Gastroesophageal sphincter (tissue), 4 donors: Measurements from ENCODE around the gene TUBGCP3. TPM values are rescaled to one million over a fixed set of nuclear protein-coding genes. Genes with fewer than 3 reads are reported as not detected.

Experiments
- ATAC-seq: fragments of 150-250 bp; one replicate; pipeline ENCODE4 v1.9.1; 2016; ENCODE audit warnings: mild to moderate bottlenecking, moderate library complexity
- H3K27ac ChIP-seq, 4 donors: fragments of 200-600 bp; sonication (generic) in 3 of 4; 1 replicate in 3 of 4; 2 replicates in 1 of 4; pipeline ENCODE4 v1.5.1; 2016 to 2019
- H3K27me3 ChIP-seq: fragments of 200-600 bp; sonication (generic); one replicate; pipeline ENCODE4 v1.5.1; 2019
- H3K36me3 ChIP-seq, 2 donors: fragments of 200-600 bp; sonication (generic); one replicate each; pipeline ENCODE4 v1.5.1; 2019; ENCODE audit warnings: control low read depth in 1 of 2
- H3K4me1 ChIP-seq, 3 donors: fragments of 200-600 bp; sonication (generic); 1 replicate in 2 of 3; 2 replicates in 1 of 3; pipeline ENCODE4 v1.5.1; 2016 to 2019; ENCODE audit warnings: control low read depth in 2 of 3
- H3K4me3 ChIP-seq, 2 donors: fragments of 200-600 bp; sonication (generic); one replicate each; pipeline ENCODE4 v1.5.1; 2019; ENCODE audit warnings: mild to moderate bottlenecking in 1 of 2, moderate library complexity in 1 of 2
- H3K9me3 ChIP-seq, 3 donors: fragments of 200-600 bp; sonication (generic); one replicate each; pipeline ENCODE4 v1.5.1; 2017 to 2019; ENCODE audit warnings: control low read depth in 2 of 3
- EP300 ChIP-seq: sonication (generic); formaldehyde crosslinking; IDR thresholded peaks from one replicate; pipeline ENCODE4 v1.6.1; 2017; ENCODE audit warnings: antibody characterized with exemption, mild to moderate bottlenecking
- POLR2A ChIP-seq, 2 donors: fragments of 450-650 bp; IDR thresholded peaks; one replicate each; pipeline ENCODE4 v1.6.1; 2017; ENCODE audit warnings: antibody characterized with exemption in 2 of 2, mild to moderate bottlenecking in 2 of 2, moderate library complexity in 1 of 2
- POLR2AphosphoS5 ChIP-seq: sonication (generic); formaldehyde crosslinking; IDR thresholded peaks from one replicate; pipeline ENCODE4 v1.6.1; 2017; ENCODE audit warnings: antibody characterized with exemption
- WGBS, 2 donors: methylation state at CpG; one replicate each; pipeline ENCODE4 v1.1.5; 2018; ENCODE audit warnings: low coverage in 1 of 2; 5-methylcytosine and 5-hydroxymethylcytosine counted together
- total RNA-seq, 4 donors: library from RNA; depleted of rRNA; stranded (reverse); fragments of >200 nt; gene quantifications; one replicate each; pipeline ENCODE4 v1.1.0, GENCODE V29; 2016
- TF ChIP-seq, protein P1 (sequence below), 4 experiments: fragments of 200-600 bp in 2 of 4; fragments of 450-650 bp in 2 of 4; sonication (generic) in 1 of 4; IDR thresholded peaks; one replicate each; pipeline ENCODE4 v1.5.1; 2017 to 2019; ENCODE audit warnings: antibody characterized with exemption in 4 of 4, mild to moderate bottlenecking in 2 of 4, moderate library complexity in 2 of 4

Gene TUBGCP3
- total RNA-seq, 4 donors from 2014 or later, result 25.6 to 37.8 (median 28.9) TPM

DNA sequence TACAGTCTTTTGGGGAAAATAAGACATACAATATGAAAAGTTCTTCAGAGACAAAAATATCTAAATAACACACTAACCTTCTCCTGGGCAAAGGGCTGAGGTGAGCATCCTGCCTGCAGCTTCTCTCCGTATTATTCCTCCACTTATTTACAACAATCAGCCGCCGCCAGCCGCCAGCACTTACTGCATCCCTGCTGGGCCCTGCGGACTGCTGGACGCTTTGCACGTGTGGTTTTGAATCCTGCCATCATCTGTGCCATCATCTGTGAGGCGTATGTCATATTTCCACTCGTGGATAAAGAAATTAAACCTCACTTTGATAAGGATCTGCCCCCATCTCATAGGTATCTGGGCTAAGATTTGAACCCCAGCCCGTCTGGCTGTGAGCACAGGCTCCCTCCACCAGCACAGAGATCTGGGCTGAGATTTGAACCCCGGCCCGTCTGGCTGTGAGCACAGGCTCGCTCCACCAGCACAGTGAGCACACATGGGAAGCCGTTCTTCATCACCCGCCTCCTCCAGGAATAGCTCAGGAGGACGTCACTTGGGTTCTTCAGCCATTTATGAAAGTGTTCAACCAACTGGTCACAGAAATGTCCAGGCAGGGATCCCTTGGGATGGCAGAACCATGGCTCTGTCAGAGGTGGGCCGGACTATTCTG is 35.2 kb upstream of the TUBGCP3 start:
- no peak overlapping the region for H3K27ac ChIP-seq
- WGBS, 2 donors, result 73 to 88% methylated on average over 3 to 7 of the region's 17 CpGs
- H3K4me1 ChIP-seq, result no peaks in the 10 kb centered on the region
- no peak for ATAC-seq
- no peaks in the 10 kb centered on the region for H3K36me3 ChIP-seq
- TF ChIP-seq EP300, result no peak
- no peak for TF ChIP-seq POLR2A (IDR thresholded peaks at IDR 0.05)
- TF ChIP-seq, protein P1, sequence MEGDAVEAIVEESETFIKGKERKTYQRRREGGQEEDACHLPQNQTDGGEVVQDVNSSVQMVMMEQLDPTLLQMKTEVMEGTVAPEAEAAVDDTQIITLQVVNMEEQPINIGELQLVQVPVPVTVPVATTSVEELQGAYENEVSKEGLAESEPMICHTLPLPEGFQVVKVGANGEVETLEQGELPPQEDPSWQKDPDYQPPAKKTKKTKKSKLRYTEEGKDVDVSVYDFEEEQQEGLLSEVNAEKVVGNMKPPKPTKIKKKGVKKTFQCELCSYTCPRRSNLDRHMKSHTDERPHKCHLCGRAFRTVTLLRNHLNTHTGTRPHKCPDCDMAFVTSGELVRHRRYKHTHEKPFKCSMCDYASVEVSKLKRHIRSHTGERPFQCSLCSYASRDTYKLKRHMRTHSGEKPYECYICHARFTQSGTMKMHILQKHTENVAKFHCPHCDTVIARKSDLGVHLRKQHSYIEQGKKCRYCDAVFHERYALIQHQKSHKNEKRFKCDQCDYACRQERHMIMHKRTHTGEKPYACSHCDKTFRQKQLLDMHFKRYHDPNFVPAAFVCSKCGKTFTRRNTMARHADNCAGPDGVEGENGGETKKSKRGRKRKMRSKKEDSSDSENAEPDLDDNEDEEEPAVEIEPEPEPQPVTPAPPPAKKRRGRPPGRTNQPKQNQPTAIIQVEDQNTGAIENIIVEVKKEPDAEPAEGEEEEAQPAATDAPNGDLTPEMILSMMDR (IDR thresholded peaks at IDR 0.05), result no peak
- TF ChIP-seq POLR2AphosphoS5, result no peak
- no peak overlapping the region for H3K4me3 ChIP-seq
- peaks cover 28% of the 10 kb centered on the region for H3K27me3 ChIP-seq
- H3K9me3 ChIP-seq, result no peaks in the 10 kb centered on the region

DNA sequence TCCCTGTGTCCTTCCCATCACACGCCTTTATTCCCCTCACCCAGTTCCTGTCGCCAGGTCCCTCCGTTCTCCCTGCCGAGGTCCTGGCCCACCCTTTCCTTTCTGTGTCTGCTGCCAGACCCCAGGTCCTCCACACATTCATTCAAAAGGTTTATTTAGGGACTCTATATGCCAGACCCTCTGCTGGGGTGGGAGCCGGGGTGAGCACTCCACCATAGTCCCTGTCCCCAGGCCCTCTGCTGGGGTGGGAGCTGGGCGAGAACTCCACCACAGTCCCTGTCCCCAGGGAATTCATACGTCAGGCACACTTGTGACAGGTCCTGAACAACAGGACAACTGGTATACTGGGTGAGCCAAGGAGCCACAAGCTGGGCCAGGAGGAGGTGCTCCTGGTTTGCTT is 34.4 kb upstream of the TUBGCP3 start:
- H3K36me3 ChIP-seq, result no peaks in the 10 kb centered on the region
- peaks cover 29% of the 10 kb centered on the region for H3K27me3 ChIP-seq
- ATAC-seq, result no peak
- 53 to 57% methylated on average over 4 to 5 of the region's 7 CpGs for WGBS, 2 donors
- H3K4me1 ChIP-seq, result no peaks in the 10 kb centered on the region
- H3K9me3 ChIP-seq, result no peaks in the 10 kb centered on the region
- H3K4me3 ChIP-seq, result no peak overlapping the region
- no peak overlapping the region for H3K27ac ChIP-seq
- TF ChIP-seq POLR2A (IDR thresholded peaks at IDR 0.05), result no peak
- no peak for TF ChIP-seq EP300
- no peak for TF ChIP-seq POLR2AphosphoS5
- TF ChIP-seq, protein P1 (IDR thresholded peaks at IDR 0.05), result no peak

DNA sequence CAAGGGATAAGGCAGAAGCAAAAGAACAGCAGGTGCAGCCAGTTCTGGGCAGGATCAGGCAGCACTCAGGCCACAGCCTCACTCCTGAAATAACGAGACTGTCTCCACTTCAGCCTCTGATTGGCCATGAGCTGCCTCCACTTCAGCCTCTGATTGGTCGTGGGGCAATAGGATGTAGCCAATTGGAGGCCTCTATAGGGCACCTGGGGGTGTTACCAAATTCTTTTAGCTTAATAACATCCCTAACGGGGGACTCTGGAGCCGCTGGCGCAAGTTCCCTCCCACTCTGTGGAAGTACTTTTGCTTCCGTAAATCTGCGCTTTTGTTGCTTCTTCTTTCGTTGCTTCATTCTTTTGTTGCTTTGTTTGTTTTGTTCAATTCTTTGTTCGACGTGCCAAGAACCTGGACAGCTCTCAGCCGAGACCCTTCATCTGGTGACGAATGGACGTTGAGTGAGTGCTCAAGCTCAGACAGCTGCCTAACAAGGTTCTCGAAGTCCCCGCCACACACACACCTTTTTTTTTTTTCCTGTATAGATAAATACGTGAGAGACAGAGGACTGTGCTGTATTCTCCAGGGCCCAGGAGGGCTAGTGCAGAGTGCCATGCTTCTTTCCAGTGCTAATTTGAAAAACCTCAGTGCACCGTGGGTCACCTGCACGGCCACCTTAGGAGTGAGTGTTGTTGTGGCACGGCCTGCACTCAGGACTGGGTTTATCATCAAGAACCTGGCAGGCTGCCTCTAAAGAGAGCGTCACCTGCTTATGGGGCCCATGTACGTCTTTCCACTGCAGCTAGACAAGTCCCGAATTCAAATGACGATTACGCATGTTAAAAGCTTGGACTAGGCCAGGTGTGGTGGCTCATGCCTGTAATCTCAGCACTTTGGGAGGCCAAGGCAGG is 32.0 kb upstream of the TUBGCP3 start:
- no peak overlapping the region for H3K27ac ChIP-seq
- no peak for ATAC-seq
- H3K36me3 ChIP-seq, result no peaks in the 10 kb centered on the region
- peaks cover 44% of the 10 kb centered on the region for H3K27me3 ChIP-seq
- H3K9me3 ChIP-seq, result no peaks in the 10 kb centered on the region
- 54 to 79% methylated on average over 13 to 18 of the region's 24 CpGs for WGBS, 2 donors
- H3K4me1 ChIP-seq, result no peaks in the 10 kb centered on the region
- no peak overlapping the region for H3K4me3 ChIP-seq
- TF ChIP-seq EP300 (no peak), POLR2AphosphoS5 (no peak), POLR2A (IDR thresholded peaks at IDR 0.05) (no peak)
- TF ChIP-seq, protein P1 (IDR thresholded peaks at IDR 0.05), result no peak

DNA sequence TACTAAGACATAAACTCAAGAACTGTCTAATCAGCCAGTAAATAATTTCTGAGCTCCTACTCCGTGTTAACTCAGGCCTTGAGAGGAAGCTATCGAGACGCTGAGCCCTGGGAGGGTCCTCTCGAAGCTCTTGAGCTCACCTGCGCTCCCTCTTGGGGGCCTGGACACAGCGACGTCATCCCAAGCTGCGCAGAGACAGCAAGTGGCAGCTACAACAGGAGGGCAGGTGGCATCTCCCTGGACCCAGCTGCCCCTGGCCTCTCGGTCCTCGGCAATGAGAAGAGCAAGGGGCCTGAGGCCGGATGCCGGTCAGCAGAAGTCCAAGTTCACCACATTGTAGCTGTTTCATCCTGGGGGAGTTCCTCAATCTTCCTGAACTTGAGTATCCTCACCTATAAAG is 30.5 kb upstream of the TUBGCP3 start:
- Histone ChIP-seq H3K27ac (no peak overlapping the region), H3K36me3 (no peaks in the 10 kb centered on the region), H3K4me1 (no peaks in the 10 kb centered on the region), H3K27me3 (peaks cover 39% of the 10 kb centered on the region), H3K4me3 (no peak overlapping the region), H3K9me3 (no peaks in the 10 kb centered on the region)
- TF ChIP-seq POLR2A (IDR thresholded peaks at IDR 0.05), result no peak
- TF ChIP-seq POLR2AphosphoS5, result no peak
- TF ChIP-seq, protein P1 (IDR thresholded peaks at IDR 0.05), result no peak
- TF ChIP-seq EP300, result no peak
- 94% methylated on average over 9 of the region's 12 CpGs; no CpG with 5 or more reads in 1 of the 2 donors for WGBS, 2 donors
- ATAC-seq, result no peak
